ENCODE results near the gene OR56A4. TPM values are rescaled to one million over a fixed set of nuclear protein-coding genes. Genes with fewer than 3 reads are reported as not detected.
"Not testable (repeated sequence)": the region's sequence is repeated elsewhere in the genome, so short reads cannot be mapped to it uniquely, and the experiment has no call there.

The OR56A4 gene
- total and polyA plus RNA-seq, 2 donors (not counting 1 experiment from before 2014, with no cell fraction given): 0.07 TPM; not detected in 1

DNA sequence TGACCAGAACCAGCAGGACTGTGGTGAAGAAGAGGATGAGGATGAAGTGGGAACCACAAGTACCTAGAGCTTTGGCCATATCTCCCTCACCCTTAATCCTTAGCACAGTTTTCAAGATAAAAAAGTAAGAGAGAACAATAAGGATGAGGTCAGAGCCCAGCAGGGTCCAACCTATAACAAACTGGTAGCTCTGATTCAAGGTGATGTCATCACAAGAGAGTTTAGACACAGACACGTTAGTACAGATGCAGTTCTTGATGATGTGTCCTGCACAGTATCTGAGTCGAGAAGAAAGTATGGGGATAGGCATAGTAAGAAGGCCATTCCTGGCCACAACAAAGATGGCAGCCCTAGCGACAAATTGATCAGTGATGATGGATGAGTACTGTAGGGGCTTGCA lies 39.0 kb downstream of the OR56A4 start:
- no peak overlapping the region for H3K4me3 Mint-ChIP-seq
- Histone ChIP-seq H3K36me3 (replicated peaks in 1 of 2; ENCODE audit: control extremely low read depth in 1 of 2, control insufficient read depth in 1 of 2, extremely low read depth in 1 of 2, insufficient read depth in 2 of 2, low read length in 1 of 2) (no peaks in the 10 kb centered on the region), H4K20me1 (ENCODE audit: control insufficient read depth, insufficient read depth, low read length, poor library complexity, severe bottlenecking) (no peaks in the 10 kb centered on the region), H3K4me1 (ENCODE audit: control insufficient read depth in 2 of 2, insufficient read depth in 2 of 2, low read length in 2 of 2) (no peaks in the 10 kb centered on the region), H3K9ac (ENCODE audit: low read length) (no peak overlapping the region), H3K79me2 (ENCODE audit: control insufficient read depth, insufficient read depth, low read length) (no peaks in the 10 kb centered on the region), H3K27me3 (replicated peaks in 1 of 4; ENCODE audit: control extremely low read depth in 1 of 4, control insufficient read depth in 3 of 4, insufficient read depth in 4 of 4, low read length in 3 of 4) (no peaks in the 10 kb centered on the region), H3K4me3 (ENCODE audit: control extremely low read depth in 1 of 5, extremely low read depth in 1 of 5, insufficient read depth in 1 of 5, low read depth in 2 of 5, low read length in 4 of 5) (no peak overlapping the region), H3K27ac (ENCODE audit: low read length in 2 of 2) (no peak overlapping the region), H3K4me2 (replicated peaks; ENCODE audit: low read depth, low read length, poor library complexity, severe bottlenecking) (no peak overlapping the region), H3K9me3 (ENCODE audit: control extremely low read depth in 1 of 3, control insufficient read depth in 2 of 3, insufficient read depth in 1 of 3, low read length in 2 of 3) (peaks cover 3 to 4% (median 4%) of the 10 kb centered on the region in 3 donors), H2AFZ (ENCODE audit: insufficient read depth, low read depth, low read length, poor library complexity, severe bottlenecking) (no peak overlapping the region)
- WGBS (ENCODE audit: insufficient coverage): 89% methylated on average over 3 of the region's 3 CpGs
- DNase-seq: no peak
- no peaks in the 10 kb centered on the region for H3K4me1 Mint-ChIP-seq
- ChIA-PET POLR2A (no interaction called here), CTCF (no interaction called here)
- H3K27me3 Mint-ChIP-seq: peaks cover 4% of the 10 kb centered on the region
- TF ChIP-seq, protein P1, sequence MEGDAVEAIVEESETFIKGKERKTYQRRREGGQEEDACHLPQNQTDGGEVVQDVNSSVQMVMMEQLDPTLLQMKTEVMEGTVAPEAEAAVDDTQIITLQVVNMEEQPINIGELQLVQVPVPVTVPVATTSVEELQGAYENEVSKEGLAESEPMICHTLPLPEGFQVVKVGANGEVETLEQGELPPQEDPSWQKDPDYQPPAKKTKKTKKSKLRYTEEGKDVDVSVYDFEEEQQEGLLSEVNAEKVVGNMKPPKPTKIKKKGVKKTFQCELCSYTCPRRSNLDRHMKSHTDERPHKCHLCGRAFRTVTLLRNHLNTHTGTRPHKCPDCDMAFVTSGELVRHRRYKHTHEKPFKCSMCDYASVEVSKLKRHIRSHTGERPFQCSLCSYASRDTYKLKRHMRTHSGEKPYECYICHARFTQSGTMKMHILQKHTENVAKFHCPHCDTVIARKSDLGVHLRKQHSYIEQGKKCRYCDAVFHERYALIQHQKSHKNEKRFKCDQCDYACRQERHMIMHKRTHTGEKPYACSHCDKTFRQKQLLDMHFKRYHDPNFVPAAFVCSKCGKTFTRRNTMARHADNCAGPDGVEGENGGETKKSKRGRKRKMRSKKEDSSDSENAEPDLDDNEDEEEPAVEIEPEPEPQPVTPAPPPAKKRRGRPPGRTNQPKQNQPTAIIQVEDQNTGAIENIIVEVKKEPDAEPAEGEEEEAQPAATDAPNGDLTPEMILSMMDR (IDR thresholded peaks at IDR 0.05): no peak
- TF ChIP-seq EZH2 (IDR thresholded peaks at IDR 0.05; ENCODE audit: borderline replicate concordance, insufficient read depth, low read depth, low read length, poor library complexity, severe bottlenecking): no peak
- intact Hi-C loops (cut with micrococcal nuclease): no loop called here
- peaks cover 8% of the 10 kb centered on the region for H3K9me3 Mint-ChIP-seq (ENCODE audit: insufficient read depth)
- ATAC-seq (ENCODE audit: low read depth): no peak
- H3K27ac Mint-ChIP-seq: no peak overlapping the region

DNA sequence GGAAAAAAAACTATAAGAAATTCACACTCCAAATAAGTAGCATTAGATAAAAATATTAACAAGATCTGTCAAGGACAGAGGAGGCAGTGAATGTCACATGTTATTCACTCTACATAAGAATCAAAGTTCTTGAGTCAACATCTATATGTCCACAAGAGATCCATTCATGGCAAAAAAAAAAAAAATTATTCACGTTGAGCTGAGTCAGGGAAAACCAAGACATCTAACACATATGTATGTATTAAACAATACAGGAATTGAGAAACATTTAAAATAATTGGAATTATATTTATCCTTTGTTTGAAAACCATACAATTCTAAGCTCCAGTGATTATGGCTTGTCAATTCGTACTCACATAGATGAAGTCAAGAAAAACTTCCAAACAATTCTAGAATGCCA lies 39.8 kb downstream of the OR56A4 start:
- no peaks in the 10 kb centered on the region for H3K4me1 Mint-ChIP-seq
- no peak for ATAC-seq (ENCODE audit: low read depth)
- intact Hi-C loops (cut with micrococcal nuclease): no loop called here
- ChIA-PET POLR2A (no interaction called here), CTCF (no interaction called here)
- Histone ChIP-seq H3K9me3 (ENCODE audit: control extremely low read depth in 1 of 3, control insufficient read depth in 2 of 3, insufficient read depth in 1 of 3, low read length in 2 of 3) (peaks cover 3 to 4% (median 4%) of the 10 kb centered on the region in 3 donors), H4K20me1 (ENCODE audit: control insufficient read depth, insufficient read depth, low read length, poor library complexity, severe bottlenecking) (no peaks in the 10 kb centered on the region), H3K4me2 (replicated peaks; ENCODE audit: low read depth, low read length, poor library complexity, severe bottlenecking) (no peak overlapping the region), H3K27me3 (replicated peaks in 1 of 4; ENCODE audit: control extremely low read depth in 1 of 4, control insufficient read depth in 3 of 4, insufficient read depth in 4 of 4, low read length in 3 of 4) (no peaks in the 10 kb centered on the region), H3K36me3 (replicated peaks in 1 of 2; ENCODE audit: control extremely low read depth in 1 of 2, control insufficient read depth in 1 of 2, extremely low read depth in 1 of 2, insufficient read depth in 2 of 2, low read length in 1 of 2) (no peaks in the 10 kb centered on the region), H2AFZ (ENCODE audit: insufficient read depth, low read depth, low read length, poor library complexity, severe bottlenecking) (no peak overlapping the region), H3K4me1 (ENCODE audit: control insufficient read depth in 2 of 2, insufficient read depth in 2 of 2, low read length in 2 of 2) (no peaks in the 10 kb centered on the region), H3K79me2 (ENCODE audit: control insufficient read depth, insufficient read depth, low read length) (no peaks in the 10 kb centered on the region), H3K27ac (ENCODE audit: low read length in 2 of 2) (no peak overlapping the region), H3K4me3 (ENCODE audit: control extremely low read depth in 1 of 5, extremely low read depth in 1 of 5, insufficient read depth in 1 of 5, low read depth in 2 of 5, low read length in 4 of 5) (no peak overlapping the region), H3K9ac (ENCODE audit: low read length) (no peak overlapping the region)
- no CpG with 5 or more reads among the region's 2 CpGs for WGBS (ENCODE audit: insufficient coverage)
- peaks cover 11% of the 10 kb centered on the region for H3K9me3 Mint-ChIP-seq (ENCODE audit: insufficient read depth)
- no peak overlapping the region for H3K27ac Mint-ChIP-seq
- no peak overlapping the region for H3K4me3 Mint-ChIP-seq
- no peak for TF ChIP-seq EZH2 (IDR thresholded peaks at IDR 0.05; ENCODE audit: borderline replicate concordance, insufficient read depth, low read depth, low read length, poor library complexity, severe bottlenecking)
- TF ChIP-seq, protein P1 (IDR thresholded peaks at IDR 0.05): no peak
- H3K27me3 Mint-ChIP-seq: peaks cover 4% of the 10 kb centered on the region
- DNase-seq: no peak

DNA sequence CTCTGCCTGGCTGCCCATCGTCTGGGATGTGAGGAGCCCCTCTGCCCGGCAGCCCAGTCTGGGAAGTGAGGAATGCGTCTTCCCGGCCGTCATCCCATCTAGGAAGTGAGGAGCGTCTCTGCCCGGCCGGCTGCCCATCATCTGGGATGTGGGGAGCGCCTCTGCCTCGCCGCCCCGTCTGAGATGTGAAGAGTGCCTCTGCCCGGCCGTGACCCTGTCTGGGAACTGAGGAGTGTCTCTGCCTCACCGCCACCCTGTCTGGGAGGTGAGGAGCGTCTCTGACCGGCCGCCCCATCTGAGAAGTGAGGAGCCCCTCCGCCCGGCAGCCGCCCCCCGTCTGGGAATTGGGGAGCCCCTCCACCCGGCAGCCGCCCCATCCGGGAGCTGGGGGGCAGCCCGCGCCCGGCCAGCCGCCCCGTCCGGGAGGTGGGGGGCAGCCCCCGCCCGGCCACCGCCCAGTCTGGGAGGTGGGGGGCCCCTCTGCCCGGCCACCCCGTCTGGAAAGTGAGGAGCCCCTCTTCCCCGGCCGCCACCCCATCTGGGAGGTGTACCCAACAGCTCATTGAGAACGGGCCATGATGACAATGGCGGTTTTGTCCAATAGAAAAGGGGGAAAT lies 45.9 kb downstream of the OR56A4 start:
- H3K4me1 Mint-ChIP-seq; H3K27me3 Mint-ChIP-seq; H3K36me3 ChIP-seq (replicated peaks in 1 of 2; ENCODE audit: control extremely low read depth in 1 of 2, control insufficient read depth in 1 of 2, extremely low read depth in 1 of 2, insufficient read depth in 2 of 2, low read length in 1 of 2); H3K27me3 ChIP-seq (replicated peaks in 1 of 4; ENCODE audit: control extremely low read depth in 1 of 4, control insufficient read depth in 3 of 4, insufficient read depth in 4 of 4, low read length in 3 of 4); ATAC-seq (ENCODE audit: low read depth); H3K79me2 ChIP-seq (ENCODE audit: control insufficient read depth, insufficient read depth, low read length); H3K4me1 ChIP-seq (ENCODE audit: control insufficient read depth in 2 of 2, insufficient read depth in 2 of 2, low read length in 2 of 2); DNase-seq; CTCF ChIA-PET; H3K27ac ChIP-seq (ENCODE audit: low read length in 2 of 2); H3K9ac ChIP-seq (ENCODE audit: low read length); H3K4me3 ChIP-seq (ENCODE audit: control extremely low read depth in 1 of 5, extremely low read depth in 1 of 5, insufficient read depth in 1 of 5, low read depth in 2 of 5, low read length in 4 of 5); H4K20me1 ChIP-seq (ENCODE audit: control insufficient read depth, insufficient read depth, low read length, poor library complexity, severe bottlenecking); H3K4me2 ChIP-seq (replicated peaks; ENCODE audit: low read depth, low read length, poor library complexity, severe bottlenecking); H3K4me3 Mint-ChIP-seq; POLR2A ChIA-PET; H3K27ac Mint-ChIP-seq; intact Hi-C loops (cut with micrococcal nuclease); H2AFZ ChIP-seq (ENCODE audit: insufficient read depth, low read depth, low read length, poor library complexity, severe bottlenecking): not testable (repeated sequence)
- WGBS (ENCODE audit: insufficient coverage): 98% methylated on average over 32 of the region's 40 CpGs
- H3K9me3 ChIP-seq (ENCODE audit: control extremely low read depth in 1 of 3, control insufficient read depth in 2 of 3, insufficient read depth in 1 of 3, low read length in 2 of 3): peaks cover 3 to 16% (median 5%) of the 10 kb centered on the region in 3 donors
- H3K9me3 Mint-ChIP-seq (ENCODE audit: insufficient read depth): peaks cover 13% of the 10 kb centered on the region
